GM21447 (cell line): ENCODE results near the gene TK2.

ENCODE experiments used
- ATAC-seq: cut with Tn5 transposase; IDR thresholded peaks from one replicate; pipeline ENCODE4 v1.9.1; 2021; ENCODE audit not compliant: unreplicated experiment

TK2 gene

DNA sequence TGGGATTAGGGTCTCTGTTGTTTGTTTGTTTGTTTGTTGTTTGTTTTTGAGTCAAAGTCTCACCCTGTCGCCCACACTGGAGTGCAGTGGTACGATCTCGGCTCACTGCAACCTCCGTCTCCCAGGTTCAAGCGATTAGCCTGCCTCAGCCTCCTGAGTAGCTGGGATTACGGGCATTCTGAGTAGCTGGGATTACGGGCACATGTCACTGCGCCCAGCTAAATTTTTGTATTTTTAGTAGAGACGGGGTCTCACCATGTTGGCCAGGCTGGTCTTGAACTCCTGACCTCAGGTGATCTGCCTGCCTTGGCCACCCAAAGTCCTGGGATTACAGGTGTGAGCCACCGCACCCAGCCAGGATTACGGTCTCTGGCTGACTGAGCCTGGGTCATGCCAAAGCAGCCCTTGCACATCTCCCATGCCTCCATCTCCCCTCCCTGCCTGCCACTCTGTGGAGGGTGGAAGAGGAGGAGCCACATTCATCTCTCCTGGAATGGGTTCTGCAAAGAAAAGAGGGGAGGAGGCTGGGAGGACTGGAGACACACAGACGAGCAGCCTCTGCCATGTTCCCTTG lies 63.6 kb downstream of the TK2 start:
- ATAC-seq = no peak

- ATAC-seq = no peak
Measured at GRCh38 chr16:66485376-66485775, 64.5 kb downstream of the TK2 start.

DNA sequence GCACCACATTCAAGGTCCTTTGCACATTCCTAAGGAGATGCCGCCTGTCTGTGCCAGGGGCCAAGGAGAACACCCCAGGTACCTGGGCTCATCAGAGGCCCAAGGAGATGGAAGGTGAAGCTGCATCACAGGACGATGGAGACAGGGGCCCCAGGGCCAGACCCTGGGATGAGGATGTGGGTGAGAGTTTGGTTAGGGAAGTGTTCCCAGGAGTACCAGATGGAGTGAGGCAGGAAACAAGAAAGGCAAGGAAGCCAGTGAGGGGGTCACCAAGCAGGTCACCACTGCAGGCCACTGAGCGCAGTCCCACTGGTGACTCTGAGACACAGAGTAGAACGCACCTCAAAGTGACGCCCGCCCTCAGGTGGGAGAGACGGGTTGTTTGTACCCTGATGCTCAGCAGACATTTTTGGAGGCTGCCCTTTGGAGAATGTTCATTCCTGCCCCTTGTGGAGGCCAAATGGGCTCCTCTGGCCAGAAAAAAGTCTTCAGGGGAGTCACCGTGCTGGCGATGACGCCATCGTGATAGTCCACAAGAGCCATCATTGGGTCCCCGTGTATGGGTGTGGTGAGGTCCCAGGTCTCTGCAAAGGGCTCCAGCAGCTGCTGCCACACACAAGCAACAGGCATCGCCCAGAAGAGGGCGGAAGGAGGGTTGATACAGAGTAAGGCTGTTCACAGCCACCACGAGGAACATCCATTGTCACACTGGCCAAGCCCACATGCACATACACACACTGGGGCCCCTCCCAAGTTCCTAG lies 65.3 kb downstream of the TK2 start:
- ATAC-seq = no peak

GRCh38 chr16:66483689-66484452 lies 66.1 kb downstream of the TK2 start:
- ATAC-seq = peak; percentile 59

DNA sequence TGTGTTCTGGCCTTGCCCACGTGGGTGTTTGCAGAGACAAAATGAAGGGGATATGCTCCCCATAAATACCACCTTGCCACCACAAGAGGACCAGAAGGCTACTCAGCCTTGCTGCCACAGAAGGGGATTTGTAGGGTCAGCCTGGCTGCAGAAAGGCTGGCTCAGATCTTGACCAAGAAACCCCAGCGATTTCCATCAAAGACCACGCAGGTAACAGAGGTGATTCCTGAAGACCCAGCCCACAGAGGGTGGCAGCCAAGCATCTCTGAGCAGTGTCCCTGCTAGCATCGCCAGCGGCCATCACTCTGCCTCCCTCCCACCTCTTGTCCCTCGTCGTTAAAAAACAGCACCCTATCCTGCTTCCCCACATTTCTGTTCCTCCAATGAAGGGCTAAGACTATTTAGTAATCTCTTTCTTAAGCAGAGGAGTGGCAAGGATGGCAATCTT lies 68.0 kb downstream of the TK2 start:
- no peak for ATAC-seq

DNA sequence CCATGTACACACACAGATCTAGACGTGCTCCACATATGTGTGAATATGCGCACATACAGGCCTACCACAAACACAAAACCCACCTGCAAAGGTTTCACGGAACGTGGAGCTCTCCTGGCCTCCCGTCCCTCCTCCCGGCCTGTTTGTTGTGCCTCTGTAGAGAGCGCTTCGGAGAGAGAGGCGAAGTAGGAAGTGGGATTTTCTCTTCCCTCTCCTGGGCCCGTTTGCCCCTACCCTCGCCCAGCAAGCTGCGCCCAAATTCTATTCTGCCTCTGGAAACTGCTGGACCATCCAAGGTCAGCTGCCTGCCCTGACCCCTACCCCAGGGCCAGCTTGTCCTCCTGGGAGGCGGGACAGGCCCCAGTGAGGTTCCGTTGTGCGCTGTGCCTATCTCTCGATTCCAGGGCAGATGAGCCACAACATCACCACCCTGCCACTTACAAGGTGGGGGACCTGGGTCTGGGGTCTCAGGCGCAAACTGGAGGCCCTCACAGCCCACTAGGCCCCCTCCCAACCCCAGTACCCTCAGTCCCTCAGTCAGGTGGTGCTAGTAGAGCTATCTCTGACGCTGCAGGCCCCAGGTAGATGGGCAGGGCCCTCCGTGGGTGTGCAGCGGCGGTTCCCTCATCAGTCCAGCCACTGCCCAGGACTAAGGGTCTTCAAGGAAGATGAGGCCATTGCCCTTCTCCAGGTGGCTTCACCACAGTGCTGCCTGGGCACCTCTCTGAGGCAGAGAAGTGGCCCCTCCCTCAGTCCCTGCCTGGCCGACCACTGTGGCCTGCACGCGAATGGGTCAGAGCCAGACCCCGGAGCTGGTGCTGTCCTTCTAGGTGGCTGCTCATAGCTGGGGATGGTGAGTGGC lies 68.6 kb downstream of the TK2 start:
- ATAC-seq = no peak

DNA sequence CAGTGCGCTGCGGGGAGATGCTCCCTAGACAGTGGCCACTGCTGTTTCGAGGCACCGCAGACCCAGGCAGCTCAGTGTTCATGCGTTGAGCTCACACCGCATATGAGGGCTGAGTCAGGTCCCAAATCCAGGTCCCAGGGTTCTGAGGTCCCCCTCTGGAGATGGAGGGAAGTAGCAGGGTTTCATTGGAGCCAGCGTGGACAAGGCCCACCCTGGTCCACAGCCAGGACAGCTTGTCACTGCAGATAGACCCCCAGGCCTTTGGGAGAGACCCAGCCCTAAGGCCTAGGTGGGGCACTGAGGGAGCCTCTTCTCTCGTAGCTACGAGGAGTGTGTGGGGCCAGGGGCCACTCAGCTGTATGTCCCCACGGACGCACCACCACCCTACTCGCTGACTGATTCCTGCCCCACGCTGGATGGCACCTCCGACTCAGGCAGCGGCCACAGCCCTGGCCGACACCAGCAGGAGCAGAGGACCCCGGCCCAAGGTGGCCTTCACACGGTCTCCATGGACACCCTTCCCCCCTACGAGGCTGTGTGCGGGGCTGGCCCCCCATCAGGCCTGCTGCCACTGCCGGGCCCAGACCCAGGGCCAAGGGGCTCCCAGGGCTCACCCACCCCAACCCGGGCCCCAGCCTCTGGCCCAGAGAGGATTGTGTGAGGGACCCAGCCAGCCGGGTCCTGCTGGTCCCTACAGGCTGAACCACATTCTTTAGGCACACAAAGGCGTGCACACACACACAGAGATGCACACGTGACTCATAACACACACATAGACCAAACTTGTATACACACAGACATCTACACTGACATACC lies 69.4 kb downstream of the TK2 start:
- ATAC-seq = no peak

DNA sequence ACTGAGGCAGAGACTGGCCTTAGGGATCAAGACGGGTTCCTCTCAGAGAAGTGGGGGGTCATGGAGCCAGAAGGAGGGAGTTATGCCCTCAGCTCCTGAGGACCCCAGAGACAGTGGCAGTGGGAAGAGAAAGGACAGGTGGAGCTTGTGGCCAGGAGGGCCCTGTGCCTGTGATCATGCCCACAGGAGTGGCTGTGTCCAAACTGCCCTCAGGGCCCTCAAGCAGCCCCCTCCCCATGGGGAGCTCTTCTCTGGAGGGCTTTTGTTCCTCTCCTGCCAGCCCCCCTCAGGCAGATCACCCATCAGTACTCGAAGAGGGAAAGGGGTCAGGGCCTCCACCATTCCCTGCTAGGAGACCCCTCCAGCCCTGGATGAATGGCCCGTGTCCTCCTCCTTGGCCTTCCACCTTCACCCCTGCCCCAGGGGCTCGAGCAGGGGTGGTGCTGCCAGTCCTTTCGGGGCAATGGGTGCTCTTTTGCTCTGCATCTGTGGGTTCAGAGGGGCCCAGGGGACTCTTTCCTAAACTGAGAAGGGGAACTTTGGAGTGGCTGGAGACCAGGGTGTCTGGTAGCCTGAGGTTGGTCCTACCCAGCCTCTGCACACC lies 70.2 kb downstream of the TK2 start:
- ATAC-seq = no peak

DNA sequence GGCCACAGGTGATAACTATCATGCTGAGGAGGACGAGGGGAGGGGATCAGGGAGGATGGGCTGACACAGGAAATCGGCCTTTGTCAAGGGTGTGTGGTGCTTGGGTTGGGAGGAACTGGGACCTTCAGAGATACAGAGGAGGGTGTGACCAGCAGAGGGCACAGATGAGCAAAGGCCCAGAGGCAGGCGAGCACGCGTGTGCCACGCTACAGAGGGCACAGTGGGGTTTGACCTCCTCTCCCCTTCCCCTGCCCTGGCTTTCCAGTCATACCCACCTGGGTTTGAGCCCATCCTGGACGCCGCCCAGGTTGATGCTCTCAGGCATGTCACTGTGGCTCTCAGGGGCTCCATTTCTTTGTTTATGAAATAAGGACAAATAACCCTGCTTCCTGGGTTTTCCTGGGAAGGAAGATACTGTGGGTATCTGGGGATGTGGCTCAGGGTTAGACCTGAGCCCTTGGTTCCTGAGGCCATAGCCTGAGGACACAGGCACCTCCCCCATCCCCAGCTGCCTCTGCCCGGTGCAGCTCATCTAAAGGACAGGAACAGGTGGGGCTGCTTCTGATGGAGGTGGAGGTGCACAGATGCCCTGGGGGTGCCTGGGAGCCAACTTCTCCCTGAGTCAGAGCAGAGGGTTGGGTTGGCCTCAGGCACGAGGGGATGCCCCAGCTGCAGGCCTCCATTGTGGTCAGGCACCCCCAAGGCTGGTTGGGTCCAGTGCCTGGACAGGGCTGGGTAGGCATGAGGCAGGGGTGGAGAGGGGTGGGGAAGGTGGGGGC lies 71.0 kb downstream of the TK2 start:
- ATAC-seq = peak; percentile 57

DNA sequence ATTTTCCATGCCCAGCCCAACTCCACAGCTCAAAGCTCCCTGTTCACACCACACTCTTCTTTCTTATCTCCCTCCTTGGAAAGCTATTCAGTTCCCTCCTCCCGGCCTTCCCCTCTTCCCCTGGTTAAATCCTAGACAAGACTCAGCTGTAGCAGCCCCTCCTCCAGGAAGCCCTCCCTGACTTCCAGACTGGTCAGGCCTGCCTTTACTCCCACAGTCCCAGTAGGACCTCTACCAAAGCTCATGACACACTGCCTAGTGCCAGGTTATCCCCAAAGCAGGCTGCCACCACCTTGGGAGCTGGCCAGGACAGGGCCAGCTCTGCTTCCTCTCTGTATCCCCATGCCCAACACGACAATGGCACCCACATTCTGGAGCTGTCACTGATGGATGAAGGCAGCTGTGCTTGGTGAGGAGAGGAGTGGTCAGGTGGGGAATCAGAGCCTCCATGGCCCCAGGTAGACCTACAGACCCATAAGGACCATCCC lies 72.8 kb downstream of the TK2 start:
- ATAC-seq = no peak

GRCh38 chr16:66476328-66477027 lies 73.4 kb downstream of the TK2 start:
- no peak for ATAC-seq

GRCh38 chr16:66475232-66475631 lies 74.7 kb downstream of the TK2 start:
- no peak for ATAC-seq

DNA sequence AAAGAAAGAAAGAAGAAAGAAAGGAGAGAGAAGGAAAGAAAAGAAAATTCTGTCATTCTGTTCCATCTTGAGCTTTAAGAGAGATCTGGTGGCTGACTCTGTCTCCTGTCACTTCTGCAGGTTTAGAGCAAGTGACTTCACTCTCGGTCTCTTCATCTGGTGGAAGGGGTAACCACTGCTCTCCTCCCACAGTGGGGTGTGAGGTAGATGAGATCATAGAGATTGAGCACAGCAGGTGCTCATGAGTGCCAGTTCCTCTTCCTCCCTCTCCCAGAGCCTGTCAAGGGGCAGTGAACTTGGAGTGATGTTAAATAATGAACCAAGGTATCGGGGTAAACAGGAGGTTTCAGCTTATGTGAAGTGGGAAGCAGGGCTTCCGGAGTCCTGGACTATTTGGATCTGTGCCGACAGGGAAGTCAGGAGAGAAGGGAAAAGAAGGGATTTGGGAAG lies 75.1 kb downstream of the TK2 start:
- ATAC-seq = peak; percentile 61

- ATAC-seq = no peak
Measured at GRCh38 chr16:66473654-66474519, 76.0 kb downstream of the TK2 start.

DNA sequence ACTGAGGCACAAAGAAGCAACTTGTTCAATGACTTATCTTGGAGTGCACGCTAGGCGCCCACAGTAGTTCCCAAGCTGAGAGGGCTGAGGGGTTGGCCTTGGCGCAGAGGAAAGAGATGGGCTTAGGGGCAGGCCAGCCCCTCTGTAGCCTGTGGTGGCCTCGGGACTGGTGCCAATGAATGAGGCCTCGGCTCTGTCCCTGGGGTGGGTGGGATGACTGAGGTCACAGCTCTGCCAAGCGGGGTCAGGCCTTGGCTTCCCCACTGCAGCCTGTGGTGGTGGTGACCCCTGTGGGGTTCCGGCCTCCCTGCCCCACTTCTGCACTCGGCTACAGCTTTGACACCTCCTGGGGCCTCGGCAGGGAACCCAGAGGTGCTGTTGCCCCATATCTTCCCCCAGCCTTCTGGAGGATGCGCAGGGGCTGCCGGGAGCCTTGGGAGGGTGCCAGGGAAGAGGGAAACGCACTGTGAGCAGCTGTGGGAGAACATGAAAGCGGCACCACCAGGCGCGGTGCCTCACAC lies 76.8 kb downstream of the TK2 start:
- no peak for ATAC-seq

DNA sequence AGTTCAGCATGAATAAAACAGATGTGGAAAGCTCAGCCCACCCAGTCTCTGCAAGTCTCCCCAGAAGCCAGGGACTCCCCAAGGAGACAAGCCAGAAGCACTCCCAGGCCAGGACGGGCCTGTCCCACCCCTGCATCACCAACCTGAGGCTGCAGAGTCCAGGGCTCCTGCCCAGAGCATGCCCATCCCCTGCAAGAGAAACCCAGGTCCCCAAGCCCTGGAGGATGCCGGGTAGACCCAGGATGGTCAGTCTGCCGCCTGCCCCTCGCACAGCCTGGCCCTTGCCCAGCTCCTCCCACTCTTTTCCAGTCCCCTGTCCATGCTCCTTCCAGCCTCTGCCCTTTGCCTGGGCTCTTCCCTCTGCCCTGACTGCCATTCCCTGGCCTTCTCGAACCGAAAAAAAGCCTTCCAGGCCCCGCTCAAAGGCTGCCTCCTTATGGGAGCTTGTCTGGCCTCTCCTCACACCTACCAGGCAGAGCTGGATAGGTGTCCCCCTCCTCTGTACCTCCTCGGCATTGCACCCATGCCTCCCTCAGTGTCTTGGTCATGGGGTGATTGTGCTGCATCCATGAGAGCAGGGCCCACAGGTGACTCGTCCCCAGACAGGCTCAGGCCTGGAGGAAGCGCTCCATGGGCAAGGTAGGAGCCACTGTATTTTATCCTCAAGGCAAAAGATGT lies 78.1 kb downstream of the TK2 start:
- ATAC-seq = no peak
